ENCODE measurements around the gene KSR2.

- TF ChIP-seq POLR2AphosphoS5 (IDR thresholded peaks at IDR 0.05) (no peak), POLR2A (IDR thresholded peaks at IDR 0.05; ENCODE audit: low read depth) (no peak), CTCF (IDR thresholded peaks at IDR 0.05) (no peak)
Observed at GRCh38 chr12:117561990-117562389, 406.8 kb downstream of the KSR2 start.
